HG03460 (cell line): ENCODE data around the gene PBX2.

Experiments used
- ATAC-seq: cut with Tn5 transposase; IDR thresholded peaks from one replicate; pipeline ENCODE4 v1.9.1; 2021; ENCODE audit not compliant: unreplicated experiment

PBX2 gene

DNA sequence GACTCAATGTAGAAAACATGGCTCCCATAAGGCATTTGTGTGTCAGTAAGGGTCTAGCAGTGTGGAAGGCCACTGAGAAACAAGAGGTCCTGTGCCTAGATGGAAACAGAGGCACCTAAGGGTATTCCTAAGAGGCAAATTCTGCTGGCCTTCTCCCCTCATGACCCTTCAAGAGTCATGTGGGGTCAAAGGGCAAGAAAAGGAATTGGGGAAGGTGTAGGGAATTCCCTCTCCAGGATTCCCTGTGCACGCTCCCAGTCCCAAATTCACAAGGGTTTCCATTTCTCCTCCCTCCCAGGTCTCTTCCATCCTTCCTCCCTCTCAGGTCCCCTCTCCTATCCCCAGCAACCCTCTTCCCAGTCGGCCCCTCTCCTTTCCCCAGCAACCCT lies 14.7 kb downstream of the PBX2 start:
- ATAC-seq, result no peak

DNA sequence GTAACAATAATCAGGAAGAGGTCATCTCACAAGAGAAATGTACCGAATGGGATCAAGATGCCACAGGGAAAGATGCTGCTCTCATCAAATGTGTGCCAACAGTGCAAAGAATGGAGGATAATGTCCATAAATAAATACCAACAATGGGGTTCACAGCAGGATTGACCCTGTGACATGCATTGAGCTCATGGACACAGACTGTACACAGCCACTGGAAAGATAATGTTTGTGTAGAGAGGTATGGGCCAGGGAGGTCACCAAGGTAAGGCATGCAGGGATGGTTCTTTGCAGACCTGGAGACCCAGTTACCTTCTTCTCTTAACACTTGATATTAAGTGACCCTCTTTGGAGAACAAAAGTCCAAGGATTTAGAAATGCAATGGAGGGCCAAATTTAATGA lies 15.6 kb downstream of the PBX2 start:
- no peak for ATAC-seq

DNA sequence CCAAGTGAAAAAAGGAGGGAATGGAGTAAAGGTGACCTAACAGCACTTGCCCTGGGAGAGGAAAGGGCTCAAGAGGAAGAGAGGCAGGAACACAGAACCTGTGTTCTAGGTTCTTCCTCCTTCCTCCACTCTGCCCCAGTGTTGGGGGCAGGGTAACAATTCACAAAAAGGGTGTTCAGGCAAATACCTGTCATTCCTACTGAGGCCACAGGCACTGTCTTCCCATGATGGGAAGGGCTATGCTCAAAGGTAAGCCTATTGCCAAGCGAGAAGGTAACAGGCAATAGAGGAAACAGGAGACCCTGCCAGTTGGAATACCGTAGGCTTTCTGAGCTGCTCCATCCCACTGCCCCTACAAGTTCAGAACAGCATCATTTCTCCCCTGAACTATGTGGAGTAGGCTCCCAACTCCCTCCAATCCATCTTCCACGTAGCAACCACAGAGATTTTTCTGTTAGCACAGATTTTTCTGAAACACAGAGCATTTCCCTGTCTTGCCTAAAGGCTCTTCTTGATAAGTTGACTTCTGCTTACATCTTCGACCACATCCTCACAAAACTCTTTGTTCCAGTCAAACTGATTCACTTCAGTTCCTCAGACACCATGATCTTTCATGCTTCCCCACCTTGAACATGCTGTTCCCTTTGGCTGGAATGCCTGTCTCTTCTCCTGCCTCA lies 16.8 kb downstream of the PBX2 start:
- ATAC-seq, result no peak

- ATAC-seq, result no peak
Measured at GRCh38 chr6:32171234-32171633, 18.8 kb downstream of the PBX2 start.

DNA sequence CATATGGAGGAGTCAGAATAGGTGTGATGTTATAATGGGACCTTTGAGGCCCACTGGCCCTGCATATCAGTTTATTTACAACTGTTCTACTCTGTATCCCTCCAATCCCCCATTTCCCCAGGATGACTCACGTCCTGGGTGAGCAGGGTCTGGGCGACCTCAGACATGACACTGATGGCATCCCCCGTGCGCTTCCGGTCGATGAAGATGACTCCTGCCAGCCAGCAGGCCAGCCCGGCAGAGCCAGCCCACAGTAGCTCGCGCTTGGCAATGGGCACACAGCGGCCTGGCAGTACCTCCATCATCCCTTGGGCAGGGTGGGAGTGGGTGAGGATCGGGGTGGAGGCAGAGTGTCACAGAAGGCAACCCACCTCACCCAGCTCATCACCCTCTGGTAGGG lies 19.7 kb downstream of the PBX2 start:
- ATAC-seq, result no peak

- no peak for ATAC-seq
Measured at GRCh38 chr6:32168807-32169591, 21.0 kb downstream of the PBX2 start.

- no peak for ATAC-seq
Measured at GRCh38 chr6:32168350-32168749, 21.7 kb downstream of the PBX2 start.

- no peak for ATAC-seq
Measured at GRCh38 chr6:32167761-32168262, 22.2 kb downstream of the PBX2 start.

GRCh38 chr6:32167154-32167760 lies 22.7 kb downstream of the PBX2 start:
- ATAC-seq, result no peak

- no peak for ATAC-seq
Measured at GRCh38 chr6:32166411-32167061, 23.5 kb downstream of the PBX2 start.

GRCh38 chr6:32164295-32164694 lies 25.7 kb downstream of the PBX2 start, which contains the start of gene EGFL8:
Gene EGFL8 (plus strand): TSS chr6:32164595. CDS start chr6:32166166, 1,571 bp downstream.
- no peak for ATAC-seq

DNA sequence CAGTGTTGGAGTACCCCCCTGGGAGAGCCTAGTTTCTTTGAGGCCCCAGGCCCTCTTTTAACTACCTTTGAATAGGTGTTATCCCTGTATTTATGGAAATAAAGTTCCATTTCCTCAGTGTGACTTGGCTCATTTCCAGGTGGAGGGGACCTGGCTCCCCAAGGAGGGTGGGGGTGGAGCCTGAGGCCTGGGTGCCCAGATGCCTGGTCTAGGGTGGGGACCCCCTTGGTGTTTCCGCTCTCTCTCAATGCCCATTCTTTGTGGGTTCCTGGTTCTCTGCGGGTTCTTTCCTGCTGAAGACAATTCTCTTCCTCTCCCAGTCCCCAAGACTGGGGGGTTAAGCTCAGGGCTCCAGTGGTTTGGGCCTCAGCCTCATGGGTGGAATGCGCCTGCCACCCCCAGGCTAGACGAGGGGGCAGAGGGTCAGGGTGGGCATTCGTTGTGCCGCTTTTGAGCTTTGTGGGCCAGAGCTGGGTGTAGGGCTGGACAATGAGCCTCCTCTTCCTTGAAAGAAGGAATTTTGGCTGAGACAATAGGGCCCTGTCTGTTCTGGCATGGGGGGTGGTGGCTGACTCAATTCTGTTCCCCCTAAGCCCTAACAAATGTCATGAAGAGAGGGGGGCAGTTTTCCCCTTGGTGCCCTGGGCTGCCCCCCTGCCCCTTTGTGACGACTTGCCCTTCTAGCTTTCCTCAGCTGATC lies 26.3 kb downstream of the PBX2 start:
- ATAC-seq, result no peak

DNA sequence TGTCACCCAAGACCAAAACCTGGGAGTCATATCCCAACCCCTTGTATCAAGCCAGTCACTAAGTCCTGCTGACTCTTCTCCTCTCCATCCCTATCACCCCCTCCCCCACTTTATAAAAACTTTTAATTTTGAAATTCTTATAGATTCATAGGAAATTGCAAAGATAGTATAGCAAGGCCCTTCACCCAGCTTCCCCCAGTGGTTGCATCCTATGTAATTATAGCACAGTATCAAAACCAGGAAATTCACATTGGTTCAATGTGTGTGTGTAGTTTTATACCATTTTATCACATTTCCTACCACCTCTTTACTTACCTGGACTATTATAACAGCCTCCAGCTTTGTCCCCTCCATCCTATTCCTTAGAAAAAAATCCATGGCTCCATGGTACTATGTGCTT lies 31.9 kb downstream of the PBX2 start:
- no peak for ATAC-seq

DNA sequence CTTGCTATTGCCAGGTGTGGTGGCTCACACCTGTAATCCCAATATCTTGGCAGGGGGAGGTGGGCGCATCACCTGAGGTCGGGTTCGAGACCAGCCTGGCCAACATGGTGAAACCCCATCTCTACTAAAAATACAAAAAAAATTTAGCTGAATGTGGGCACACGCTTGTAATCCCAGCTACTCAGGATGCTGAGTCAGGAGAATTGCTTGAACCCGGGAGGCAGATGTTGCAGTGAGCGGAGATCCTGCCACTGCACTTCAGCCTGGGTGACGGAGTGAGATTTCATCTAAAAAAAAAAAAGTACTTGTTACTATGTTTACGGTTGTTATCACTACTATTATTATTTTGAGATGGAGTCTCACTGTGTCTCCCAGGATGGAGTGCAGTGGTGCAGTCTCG lies 33.1 kb downstream of the PBX2 start:
- no peak for ATAC-seq

DNA sequence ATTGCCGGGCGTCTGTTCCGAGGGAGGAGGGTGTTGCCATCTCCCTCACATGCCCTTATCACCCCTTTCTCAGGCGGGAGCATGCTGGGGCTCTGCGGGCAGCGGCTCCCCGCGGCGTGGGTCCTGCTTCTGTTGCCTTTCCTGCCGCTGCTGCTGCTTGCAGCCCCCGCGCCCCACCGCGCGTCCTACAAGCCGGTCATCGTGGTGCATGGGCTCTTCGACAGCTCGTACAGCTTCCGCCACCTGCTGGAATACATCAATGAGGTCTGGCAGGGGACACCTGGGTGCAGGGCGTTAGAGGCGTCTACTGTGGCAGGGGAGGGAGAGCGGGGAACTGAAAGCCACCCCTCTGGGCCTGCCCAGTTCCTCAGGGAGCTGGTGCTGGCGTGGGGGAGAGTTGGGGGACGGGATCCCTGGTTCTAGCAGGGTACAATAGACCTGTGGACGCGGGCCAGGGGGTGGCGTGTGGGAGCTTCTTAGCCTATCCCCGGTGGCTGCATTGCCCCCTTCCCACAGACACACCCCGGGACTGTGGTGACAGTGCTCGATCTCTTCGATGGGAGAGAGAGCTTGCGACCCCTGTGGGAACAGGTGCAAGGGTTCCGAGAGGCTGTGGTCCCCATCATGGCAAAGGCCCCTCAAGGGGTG lies 35.4 kb downstream of the PBX2 start:
- ATAC-seq, result no peak

GRCh38 chr6:32153564-32154513 lies 36.2 kb downstream of the PBX2 start, which contains the start of gene PPT2:
Gene PPT2 (plus strand): TSS chr6:32154141. CDS start chr6:32154595, 454 bp downstream.
- ATAC-seq, result no peak

GRCh38 chr6:32152769-32153563 lies 37.0 kb downstream of the PBX2 start:
- no peak for ATAC-seq
